GM19025 (cell line): ENCODE results near the gene ACAA2.

Experiments
- ATAC-seq: cut with Tn5 transposase; IDR thresholded peaks from one replicate; pipeline ENCODE4 v1.9.1; 2021; ENCODE audit warnings: mild to moderate bottlenecking, low read depth, moderate library complexity; ENCODE audit not compliant: unreplicated experiment

Gene ACAA2

GRCh38 chr18:49813319-49814146 is at the start of gene ACAA2:
Gene ACAA2, minus strand, starts transcription at chr18:49813533. Its CDS starts 49 bp downstream, at chr18:49813484.
- ATAC-seq: peak; percentile 82

- no peak for ATAC-seq
Observed at GRCh38 chr18:49862656-49863385, 49.5 kb upstream of the ACAA2 start.

GRCh38 chr18:49861659-49862058 is 48.3 kb upstream of the ACAA2 start:
- no peak for ATAC-seq

GRCh38 chr18:49859725-49860124 is 46.4 kb upstream of the ACAA2 start:
- ATAC-seq: no peak

- ATAC-seq: no peak
Observed at GRCh38 chr18:49859021-49859359, 45.7 kb upstream of the ACAA2 start.

GRCh38 chr18:49858309-49859020 is 45.1 kb upstream of the ACAA2 start:
- no peak for ATAC-seq

GRCh38 chr18:49857708-49858107 is 44.4 kb upstream of the ACAA2 start:
- no peak for ATAC-seq

GRCh38 chr18:49856496-49856895 is 43.2 kb upstream of the ACAA2 start:
- ATAC-seq: no peak

GRCh38 chr18:49855711-49856415 is 42.5 kb upstream of the ACAA2 start:
- no peak for ATAC-seq

- ATAC-seq: no peak
Observed at GRCh38 chr18:49854681-49855080, 41.3 kb upstream of the ACAA2 start.

GRCh38 chr18:49853436-49853835 is 40.1 kb upstream of the ACAA2 start:
- no peak for ATAC-seq

GRCh38 chr18:49853011-49853410 is 39.7 kb upstream of the ACAA2 start:
- ATAC-seq: no peak

GRCh38 chr18:49851624-49852023 is 38.3 kb upstream of the ACAA2 start:
- no peak for ATAC-seq

- ATAC-seq: no peak
Observed at GRCh38 chr18:49850636-49851035, 37.3 kb upstream of the ACAA2 start.

GRCh38 chr18:49849331-49850217 is 36.2 kb upstream of the ACAA2 start:
- no peak for ATAC-seq

GRCh38 chr18:49848115-49848514 is 34.8 kb upstream of the ACAA2 start:
- ATAC-seq: no peak

GRCh38 chr18:49847524-49847923 is 34.2 kb upstream of the ACAA2 start:
- ATAC-seq: no peak

GRCh38 chr18:49846718-49847470 is 33.6 kb upstream of the ACAA2 start:
- no peak for ATAC-seq

GRCh38 chr18:49846361-49846662 is 33.0 kb upstream of the ACAA2 start:
- no peak for ATAC-seq
